NCI-H2227 (cell line): ENCODE results near the gene TNNT1.
"Not testable (repeated sequence)": the region's sequence is repeated elsewhere in the genome, so short reads cannot be mapped to it uniquely, and the experiment has no call there.

Experiments used
- DNase-seq: peaks from one replicate; lab custom pipeline; 2025; ENCODE audit not compliant: unreplicated experiment; lab: John Stamatoyannopoulos, UW

TNNT1 gene

GRCh38 chr19:55112777-55113569, 36.0 kb downstream of the TNNT1 start:
- no peak for DNase-seq

DNA sequence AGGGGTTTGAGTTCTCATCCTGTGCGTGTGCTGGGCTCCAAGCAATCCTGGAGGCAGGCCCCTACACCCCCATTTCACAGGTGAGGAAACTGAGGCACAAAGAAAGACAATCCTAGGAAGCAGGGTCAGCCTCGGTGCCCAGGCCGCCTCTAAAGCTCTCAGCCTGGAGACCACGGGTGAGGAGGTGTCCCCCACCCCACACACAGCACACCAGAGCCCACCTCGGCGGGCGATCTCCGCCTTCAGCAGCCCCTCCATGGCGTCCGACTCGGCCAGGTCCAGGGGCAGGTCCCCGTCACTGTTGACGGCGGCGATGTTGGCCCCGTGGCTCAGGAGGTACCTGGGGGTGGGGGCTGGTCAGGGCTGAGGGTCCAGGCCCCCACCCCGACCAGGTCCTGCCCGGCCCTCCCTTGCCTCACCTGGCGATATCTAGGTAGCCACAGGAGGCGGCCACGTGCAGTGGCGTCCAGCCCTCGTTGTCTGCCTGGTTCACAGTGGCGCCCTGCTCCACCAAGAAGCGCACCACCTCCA, 36.7 kb downstream of the TNNT1 start:
- no peak for DNase-seq

DNA sequence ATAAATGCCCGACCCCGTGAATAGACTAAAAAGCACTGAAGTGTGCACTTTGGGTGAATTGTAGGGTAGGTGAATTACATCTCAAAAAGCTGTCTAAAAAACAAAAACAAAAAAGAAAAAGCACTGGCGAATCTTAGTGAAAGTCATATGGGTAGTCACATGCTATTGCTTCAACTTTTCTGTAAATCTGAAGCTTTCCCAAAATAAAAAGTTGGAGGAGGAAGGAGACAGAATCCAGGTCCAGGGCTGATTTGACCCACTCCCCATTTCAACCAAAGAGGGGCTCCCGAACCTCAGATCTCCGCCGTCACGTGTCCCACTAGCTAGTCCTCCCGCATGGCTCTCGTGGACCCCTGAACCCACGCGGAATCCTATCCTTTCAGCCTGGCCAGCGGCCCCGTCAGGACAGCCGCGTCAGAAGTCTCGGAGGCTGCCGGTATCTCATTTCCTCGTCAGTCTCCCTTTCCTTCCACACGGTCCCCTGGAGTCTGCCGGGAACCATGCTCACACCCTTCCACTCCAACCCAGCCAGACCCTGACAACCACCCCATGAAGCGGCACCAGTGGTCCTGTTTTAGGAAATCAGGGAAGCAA, 37.7 kb downstream of the TNNT1 start:
- no peak for DNase-seq

DNA sequence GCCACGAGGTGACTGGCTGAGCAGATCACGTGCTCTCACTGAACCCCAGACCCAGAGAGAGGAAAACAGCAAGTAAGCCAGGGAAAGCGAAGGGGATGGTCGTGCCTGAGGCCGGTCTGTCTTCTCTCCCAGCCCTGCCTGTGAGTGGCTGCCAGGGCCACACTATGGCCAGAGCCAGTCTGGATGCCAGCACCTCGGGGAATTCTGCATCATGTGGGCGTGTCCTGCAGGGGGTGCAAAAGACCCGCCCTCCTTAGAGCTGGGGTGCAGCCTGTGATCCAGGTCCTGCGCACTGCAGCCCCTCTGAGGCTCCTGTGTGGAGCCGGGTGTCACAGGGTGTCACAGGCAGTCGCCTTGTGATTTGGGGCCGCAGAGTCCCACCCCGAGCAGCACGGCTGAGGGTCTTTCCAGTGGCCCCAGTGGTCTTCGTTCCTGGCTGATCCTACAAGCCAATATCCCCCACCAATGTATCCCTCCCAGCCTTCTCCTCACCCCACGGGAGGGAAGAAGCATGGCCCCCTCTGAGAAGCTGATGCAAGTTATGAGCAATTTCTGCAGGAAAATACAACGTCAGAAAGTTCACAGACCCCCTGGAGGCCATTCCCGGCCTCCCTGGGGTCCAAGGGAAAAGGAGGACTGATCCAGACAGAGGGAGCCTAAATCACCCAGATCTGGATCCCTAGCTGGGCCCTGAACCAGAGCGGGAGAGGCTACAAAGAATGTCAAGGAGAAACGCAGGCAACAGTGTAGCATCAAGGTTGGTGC, 39.3 kb downstream of the TNNT1 start:
- no peak for DNase-seq

- DNase-seq, result not testable (repeated sequence)
Observed at GRCh38 chr19:55107252-55107651, 41.8 kb downstream of the TNNT1 start.

DNA sequence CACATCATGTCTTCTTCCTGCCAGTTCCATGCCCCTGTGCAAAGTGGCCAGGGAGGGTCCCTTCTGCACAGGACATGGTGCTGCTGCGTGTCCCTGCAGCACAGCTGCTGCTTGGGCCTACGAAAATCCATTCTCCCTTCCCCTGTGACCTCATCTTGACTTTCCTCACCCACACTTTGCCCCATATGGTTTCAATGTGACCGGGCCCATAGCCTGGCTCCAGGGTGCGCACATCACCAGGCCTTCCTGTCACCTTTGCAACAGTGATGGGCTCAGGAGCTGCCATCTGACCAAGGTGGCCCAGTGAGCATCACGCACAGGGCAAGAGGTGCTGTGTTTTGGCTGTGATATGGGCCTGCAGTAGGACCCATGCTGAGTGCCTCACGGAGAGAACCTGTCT, 42.4 kb downstream of the TNNT1 start:
- DNase-seq, result no peak

- DNase-seq, result no peak
Observed at GRCh38 chr19:55105237-55105636, 43.8 kb downstream of the TNNT1 start.

- no peak for DNase-seq
Observed at GRCh38 chr19:55103190-55103589, 45.8 kb downstream of the TNNT1 start.

DNA sequence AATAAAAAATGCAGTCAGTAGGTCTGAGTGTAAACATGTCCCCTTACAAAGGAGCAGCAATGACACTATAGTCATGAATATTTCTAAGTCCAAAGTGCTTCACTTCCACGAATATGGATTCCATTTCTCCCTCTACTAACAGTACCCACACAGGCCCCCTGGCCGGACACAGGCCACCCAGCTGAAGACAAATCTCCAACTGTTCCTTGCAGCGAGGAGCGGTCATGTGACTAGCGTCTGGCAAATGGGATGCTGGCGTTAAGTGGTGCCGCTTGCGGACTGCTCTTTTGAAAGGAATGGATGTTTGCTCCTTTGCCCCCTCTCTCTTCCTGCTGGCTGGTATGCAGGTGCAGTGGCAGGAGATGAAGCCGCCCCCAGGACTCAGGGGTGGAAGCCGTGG, 47.7 kb downstream of the TNNT1 start:
- DNase-seq, result no peak

GRCh38 chr19:55099557-55100506, 49.2 kb downstream of the TNNT1 start:
- no peak for DNase-seq

- no peak for DNase-seq
Observed at GRCh38 chr19:55098716-55099556, 50.1 kb downstream of the TNNT1 start.

DNA sequence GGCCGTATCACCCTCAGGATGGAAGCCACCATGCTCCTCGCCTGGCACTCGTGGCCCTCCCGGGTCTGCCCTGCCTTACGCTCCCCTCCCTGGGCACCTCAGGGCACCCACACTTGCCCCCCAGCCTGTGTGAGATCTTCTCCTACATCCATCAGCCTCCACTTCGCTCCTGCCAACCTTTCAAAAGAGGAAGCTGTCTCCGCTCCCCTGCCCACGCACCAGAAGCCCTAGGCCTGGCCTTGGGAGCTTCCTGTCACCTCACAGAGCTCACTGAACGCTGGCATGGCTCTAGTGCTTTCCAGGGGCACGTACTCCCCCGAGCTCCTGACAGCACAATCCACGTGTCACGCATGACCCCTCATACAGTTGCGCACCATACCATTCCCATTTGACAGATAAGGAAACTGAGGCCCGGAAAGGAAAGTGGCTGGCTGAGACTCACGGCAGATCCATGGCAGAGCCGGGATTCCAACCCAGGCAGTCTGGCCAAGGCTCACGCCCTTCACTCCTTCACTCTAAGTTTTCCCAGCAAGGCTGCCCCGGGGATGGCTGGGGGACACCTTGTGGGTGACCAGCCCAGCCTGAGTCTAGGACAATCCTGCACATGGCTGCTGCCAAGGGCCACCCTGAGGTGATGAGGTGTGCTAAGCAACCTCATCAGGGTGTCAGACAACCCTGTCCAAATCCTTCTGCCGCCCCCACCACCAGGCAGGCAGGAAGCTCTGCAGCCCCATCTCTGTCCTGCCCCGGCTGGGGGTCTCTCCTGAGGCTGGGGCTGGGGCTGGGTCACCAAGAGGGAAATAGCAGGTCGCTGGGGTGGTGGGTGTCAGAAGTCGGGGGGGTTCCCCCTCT, 50.9 kb downstream of the TNNT1 start:
- no peak for DNase-seq

- DNase-seq, result no peak
Observed at GRCh38 chr19:55096061-55096701, 52.8 kb downstream of the TNNT1 start.

- DNase-seq, result no peak
Observed at GRCh38 chr19:55095260-55096060, 53.5 kb downstream of the TNNT1 start.

DNA sequence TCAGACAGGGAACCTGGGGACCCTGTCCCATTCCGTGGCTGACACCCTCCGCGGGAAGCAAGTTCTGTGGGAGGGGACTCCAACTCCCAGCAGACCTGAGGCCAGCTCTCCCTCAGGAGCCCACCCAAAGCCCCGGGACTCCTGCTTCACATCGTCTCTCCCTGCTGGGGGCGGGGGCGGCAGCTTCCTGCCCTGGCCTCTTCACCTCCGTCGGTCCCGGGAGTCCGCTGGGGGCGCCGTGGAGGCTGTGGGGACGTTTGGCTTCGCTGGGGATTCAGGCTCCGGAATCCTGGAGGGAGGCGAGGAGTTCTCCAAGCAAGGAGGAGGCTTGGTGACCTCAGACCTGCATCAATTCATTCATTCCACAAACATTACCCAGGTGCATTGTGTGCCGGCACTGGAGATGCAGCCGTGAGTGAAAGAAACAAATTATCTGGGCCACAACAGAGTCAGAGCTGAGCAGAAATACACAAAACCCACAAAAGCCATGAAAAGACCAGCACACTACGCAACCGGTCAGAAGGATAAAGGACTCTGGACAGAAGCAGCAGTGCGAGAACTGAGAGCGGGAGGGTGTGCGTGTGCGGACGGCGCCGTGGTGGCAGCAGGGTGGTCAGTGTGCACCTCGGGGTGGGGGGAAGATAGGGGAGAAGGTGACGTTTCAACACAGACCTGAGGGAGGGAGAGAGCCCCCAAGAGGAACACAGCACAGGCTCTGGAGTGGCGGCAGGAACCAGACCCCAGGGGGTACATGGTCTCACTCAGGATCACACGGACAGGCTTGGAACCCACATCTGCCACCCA, 54.3 kb downstream of the TNNT1 start:
- no peak for DNase-seq

DNA sequence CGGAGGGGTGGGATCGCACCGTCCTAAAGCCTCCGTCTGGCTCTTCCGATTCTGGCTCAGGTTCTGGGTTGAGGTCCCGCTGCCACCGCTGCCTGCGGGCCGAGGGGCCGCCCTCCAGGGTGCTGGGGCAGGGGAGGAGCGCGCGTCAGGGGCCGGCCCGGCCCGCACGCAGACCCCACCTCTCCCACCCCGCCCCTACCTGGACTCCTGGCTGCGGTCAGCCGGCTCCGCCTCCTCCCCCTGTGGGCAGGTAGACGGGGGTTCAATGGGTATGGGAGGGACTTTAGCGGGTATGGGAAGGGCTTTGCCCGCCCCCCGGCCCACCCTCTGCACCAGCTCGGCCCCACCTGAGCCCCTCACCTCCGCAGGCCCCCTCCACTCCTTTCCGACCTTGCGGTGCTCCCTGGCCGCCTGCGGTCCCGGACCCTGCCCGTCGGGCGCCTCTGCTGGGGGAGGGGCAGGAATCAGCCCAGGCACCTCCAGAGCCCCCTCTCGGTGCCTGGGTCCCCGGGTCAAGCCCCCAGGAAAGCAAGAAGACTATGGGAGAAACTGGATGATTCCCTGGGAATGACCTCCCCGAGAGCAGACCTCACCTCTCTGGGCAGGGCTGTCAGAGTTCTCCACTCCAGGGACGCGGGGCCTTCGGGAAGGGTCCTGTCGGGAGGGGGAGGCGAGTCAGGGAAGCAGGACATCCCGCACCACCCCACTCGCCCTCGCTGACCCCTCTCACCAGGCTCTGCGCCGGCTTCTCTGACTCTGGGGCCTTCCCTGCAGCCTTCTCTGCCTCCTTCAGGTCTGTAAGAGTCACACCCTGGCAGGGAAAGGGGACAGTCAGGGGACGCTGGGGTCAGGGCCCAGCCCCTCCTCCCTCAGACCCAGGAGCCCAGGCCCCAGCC, 56.3 kb downstream of the TNNT1 start:
- no peak for DNase-seq
